HG03095 (cell line): ENCODE results near the gene RSPH6A.
"Not testable (repeated sequence)": the region's sequence is repeated elsewhere in the genome, so short reads cannot be mapped to it uniquely, and the experiment has no call there.

Source experiments
- ATAC-seq: cut with Tn5 transposase; IDR thresholded peaks from one replicate; pipeline ENCODE4 v1.9.1; 2021; ENCODE audit warnings: moderate library complexity; ENCODE audit not compliant: unreplicated experiment

RSPH6A gene

GRCh38 chr19:45804140-45804958 lies 10.8 kb downstream of the RSPH6A start:
- ATAC-seq = no peak

GRCh38 chr19:45801603-45802175 lies 13.4 kb downstream of the RSPH6A start:
- ATAC-seq = no peak

GRCh38 chr19:45800070-45800553 lies 15.0 kb downstream of the RSPH6A start:
- ATAC-seq = no peak

- not testable (repeated sequence) for ATAC-seq
Observed at GRCh38 chr19:45799541-45799940, 15.6 kb downstream of the RSPH6A start.

- no peak for ATAC-seq
Observed at GRCh38 chr19:45798995-45799517, 16.1 kb downstream of the RSPH6A start.

GRCh38 chr19:45794627-45795026 lies 20.5 kb downstream of the RSPH6A start:
- no peak for ATAC-seq

- ATAC-seq = no peak
Observed at GRCh38 chr19:45793876-45794275, 21.2 kb downstream of the RSPH6A start.

- ATAC-seq = no peak
Observed at GRCh38 chr19:45793178-45793564, 21.9 kb downstream of the RSPH6A start.

GRCh38 chr19:45792470-45793177 lies 22.5 kb downstream of the RSPH6A start, which contains the start of gene DMWD:
Gene DMWD (minus strand): TSS chr19:45792845. CDS start chr19:45792756, 89 bp downstream.
- peak; percentile 77 for ATAC-seq

- ATAC-seq = peak; percentile 19
Observed at GRCh38 chr19:45791744-45792469, 23.2 kb downstream of the RSPH6A start.

- no peak for ATAC-seq
Observed at GRCh38 chr19:45790942-45791341, 24.2 kb downstream of the RSPH6A start.

- no peak for ATAC-seq
Observed at GRCh38 chr19:45789035-45789786, 25.9 kb downstream of the RSPH6A start.

GRCh38 chr19:45786533-45786894 lies 28.6 kb downstream of the RSPH6A start:
- ATAC-seq = no peak

GRCh38 chr19:45785781-45786532 lies 29.2 kb downstream of the RSPH6A start:
- ATAC-seq = no peak

- ATAC-seq = no peak
Observed at GRCh38 chr19:45785097-45785496, 30.0 kb downstream of the RSPH6A start.

- ATAC-seq = no peak
Observed at GRCh38 chr19:45784096-45784495, 31.0 kb downstream of the RSPH6A start.

- no peak for ATAC-seq
Observed at GRCh38 chr19:45782820-45783785, 32.0 kb downstream of the RSPH6A start.

- ATAC-seq = no peak
Observed at GRCh38 chr19:45782162-45782691, 32.9 kb downstream of the RSPH6A start, which contains the start of gene DMPK. Gene DMPK (minus strand): TSS chr19:45782490. CDS start chr19:45782352, 138 bp downstream.
